Stimulated activated CD8-positive, alpha-beta memory T cell treated with anti-CD3 and anti-CD28 coated beads, Interleukin-15, amount 100 ng/mL, for 48 hours (primary cell): ENCODE results near the gene GPR39.
"Not testable (repeated sequence)": the region's sequence is repeated elsewhere in the genome, so short reads cannot be mapped to it uniquely, and the experiment has no call there.

Experiments used
- DNase-seq, 2 donors: peaks; one replicate each; pipeline ENCODE4 v3.0.0-alpha.2; 2020; ENCODE audit warnings: low read depth in 2 of 2

The GPR39 gene

DNA sequence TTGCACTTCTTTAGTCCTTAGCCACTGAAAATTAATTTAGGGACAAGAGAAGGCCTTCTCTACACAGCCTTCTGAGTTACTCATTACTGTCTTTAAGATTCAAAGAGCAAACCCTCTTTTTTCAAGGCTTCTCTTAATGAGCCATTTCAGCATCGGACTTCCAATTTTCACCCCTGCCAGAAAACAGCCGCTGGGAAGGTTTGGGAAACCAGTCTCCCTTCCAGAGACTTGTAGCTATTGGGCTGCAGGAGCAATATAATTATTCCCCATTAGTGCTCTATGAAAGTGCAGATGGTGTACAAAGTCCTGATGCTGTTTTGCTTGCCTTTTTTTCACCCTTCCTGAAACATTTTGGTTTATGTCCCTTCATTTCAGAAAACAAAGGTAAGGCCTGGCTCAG lies 79.3 kb downstream of the GPR39 start:
- DNase-seq = no peak

DNA sequence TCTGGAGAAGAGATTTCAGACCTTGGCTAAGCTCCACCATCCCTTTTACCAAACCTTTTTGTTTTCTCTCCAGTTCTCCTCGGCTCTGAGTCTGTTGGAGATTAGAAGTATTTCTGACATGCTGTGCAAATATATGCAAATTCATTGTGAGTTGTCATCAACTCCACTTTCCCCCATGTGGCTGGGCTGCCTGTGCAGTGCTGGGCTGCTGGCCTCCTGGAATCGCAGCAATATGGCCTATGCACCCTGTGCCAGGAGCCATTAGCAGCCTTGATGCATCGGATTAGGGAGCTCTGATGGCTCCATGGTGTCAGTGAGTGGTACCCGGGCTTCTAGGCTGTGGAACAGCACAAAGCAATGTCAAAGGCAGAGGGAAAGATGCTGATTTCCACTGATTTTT lies 80.0 kb downstream of the GPR39 start:
- no peak for DNase-seq

DNA sequence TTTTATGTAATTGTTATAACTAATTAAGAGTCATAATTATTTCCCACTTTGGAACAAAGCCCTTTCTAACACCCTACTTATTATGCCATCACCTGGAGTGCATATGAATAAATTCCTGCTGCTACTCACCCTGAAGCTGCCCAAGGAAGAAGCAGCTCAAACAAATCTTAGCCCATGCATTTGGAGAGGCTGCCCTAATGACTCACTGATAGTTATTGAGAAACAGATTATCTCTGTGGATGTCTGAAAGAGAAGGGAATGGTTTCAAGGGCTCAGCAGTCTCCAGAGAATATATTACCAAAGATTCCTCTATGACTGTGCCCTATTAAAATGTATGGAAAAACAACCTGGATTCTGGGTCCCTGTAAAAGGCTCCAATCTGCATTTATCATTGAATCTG lies 81.0 kb downstream of the GPR39 start:
- no peak for DNase-seq

DNA sequence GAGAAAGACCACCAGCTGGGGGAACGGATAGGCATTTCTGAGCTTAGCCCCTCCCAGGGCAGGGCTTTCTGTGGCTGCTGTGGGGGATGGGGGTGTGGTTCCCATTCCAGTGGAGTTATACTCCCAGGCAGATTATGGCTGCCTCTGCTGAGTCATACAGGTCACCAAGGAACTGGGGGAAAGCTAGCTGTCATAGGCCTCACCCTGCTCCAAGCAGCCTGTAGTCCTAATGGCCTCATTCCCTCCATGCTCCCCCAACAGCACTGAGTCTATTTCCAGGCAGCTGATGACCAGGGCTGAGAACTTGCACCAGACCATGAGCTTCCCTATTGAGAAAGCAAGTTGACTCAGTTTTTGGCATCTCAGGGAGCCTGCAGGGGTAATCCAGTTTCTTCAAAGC lies 87.1 kb downstream of the GPR39 start:
- no peak for DNase-seq

DNA sequence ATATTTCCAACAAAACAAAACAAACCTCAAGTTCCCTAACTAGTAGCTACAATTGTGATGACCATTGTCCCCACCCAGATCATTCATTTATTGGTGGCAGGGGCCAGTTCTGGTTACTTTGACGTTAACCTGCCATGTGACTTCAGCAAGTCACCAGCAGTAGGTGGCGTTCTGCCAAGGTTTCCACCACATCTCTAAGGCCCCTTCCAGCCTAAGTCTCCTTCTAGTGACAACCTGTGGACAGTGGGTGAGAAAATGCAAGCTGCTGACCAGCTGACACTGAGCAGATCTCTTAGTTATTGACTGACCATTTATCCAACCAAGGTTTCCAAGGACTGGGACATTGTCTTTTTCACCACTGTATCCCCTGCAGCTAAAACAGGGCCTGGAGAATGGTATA lies 98.4 kb downstream of the GPR39 start:
- no peak for DNase-seq

DNA sequence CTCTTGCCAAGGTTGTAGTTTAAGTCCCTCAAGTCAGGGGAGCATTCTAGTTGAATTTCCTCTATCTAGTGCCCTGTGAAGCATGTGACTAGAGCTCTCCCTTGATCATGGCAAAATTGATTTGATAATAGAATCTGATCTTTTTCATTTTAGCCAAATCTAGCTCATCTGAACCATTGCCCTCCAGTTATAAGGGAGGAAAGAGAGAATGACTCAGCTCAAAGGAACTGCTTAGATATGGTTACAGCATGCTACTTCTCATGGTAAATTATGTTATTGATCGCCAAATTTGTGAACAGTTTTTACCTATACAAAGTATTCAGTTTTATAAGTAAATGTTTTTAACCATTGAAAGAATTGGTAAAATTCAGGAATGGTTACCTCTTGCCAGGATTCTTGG lies 100.8 kb downstream of the GPR39 start:
- no peak for DNase-seq

DNA sequence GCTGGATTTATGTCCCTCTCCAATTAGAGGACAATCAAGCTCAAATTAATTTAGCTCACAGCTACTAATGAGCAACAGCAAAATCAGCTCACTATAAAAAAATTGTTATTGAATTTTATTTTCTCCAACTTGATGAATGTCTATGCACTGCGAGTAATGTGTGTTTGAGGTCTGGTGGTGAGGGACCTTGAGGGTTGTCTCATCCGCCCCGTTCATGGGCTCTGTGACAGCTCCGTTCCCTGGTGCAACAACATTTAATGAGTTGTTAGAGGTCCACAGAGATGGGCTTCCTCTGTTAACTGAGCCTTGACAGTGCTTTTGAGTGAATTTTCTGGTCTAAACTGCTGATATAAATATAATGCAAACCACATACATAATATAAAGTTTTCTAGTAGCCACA lies 101.7 kb downstream of the GPR39 start:
- DNase-seq = no peak

DNA sequence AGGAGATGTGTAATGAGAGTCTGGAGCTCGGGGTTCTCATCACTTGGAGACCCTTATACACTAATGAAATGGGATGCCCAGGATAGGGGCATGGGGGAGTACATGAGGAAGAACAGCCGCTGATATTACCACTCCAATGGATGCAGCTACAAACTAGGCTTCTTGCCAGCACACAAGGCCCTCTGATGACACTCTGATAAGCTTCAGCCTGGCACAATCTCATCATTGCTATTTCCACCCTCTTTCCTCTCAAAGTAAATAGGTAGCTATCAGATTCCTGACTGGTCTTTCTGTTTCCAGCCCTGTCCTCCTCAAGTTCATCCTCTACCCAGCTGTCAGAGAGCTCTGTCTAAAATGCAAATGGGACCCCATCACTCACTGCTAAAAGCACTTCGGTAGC lies 103.0 kb downstream of the GPR39 start:
- DNase-seq = no peak

DNA sequence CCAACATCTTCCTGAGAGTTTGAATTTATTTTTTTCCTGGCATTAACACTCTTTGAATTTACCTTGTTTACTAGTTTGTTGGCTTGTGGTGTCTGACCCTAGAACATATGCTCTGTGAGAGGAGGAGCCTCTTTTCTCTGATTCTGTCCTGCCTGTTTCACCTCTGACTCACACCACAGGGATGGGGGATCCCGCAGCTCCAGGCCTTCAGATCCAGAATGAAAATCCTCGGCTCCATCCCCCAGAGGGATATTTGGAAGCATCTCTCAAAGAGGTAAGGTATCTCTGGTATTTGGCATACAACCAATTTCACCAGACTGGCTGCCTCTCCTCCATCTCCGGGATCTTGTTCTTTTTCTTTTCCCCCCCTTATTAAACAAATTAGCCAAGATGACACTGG lies 104.7 kb downstream of the GPR39 start:
- no peak for DNase-seq

DNA sequence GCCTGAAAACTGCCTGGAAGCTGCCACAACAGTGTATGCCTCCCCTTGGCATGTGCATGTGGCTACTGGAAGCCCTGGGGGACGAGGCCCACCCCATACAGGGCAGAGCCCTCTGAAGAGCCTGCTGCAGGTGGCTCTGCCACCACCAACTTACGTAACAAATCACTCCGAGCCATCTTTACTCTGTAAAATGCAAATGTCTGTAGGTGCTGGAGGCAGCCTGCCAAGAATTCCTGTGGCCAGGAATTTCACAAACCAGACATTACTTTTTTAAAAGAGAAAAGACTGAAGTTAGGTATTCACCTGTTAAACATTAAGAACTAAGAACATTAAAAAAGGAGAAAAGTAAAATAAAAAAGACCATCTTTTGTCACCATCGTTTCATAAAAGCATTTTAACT lies 106.3 kb downstream of the GPR39 start:
- no peak for DNase-seq

DNA sequence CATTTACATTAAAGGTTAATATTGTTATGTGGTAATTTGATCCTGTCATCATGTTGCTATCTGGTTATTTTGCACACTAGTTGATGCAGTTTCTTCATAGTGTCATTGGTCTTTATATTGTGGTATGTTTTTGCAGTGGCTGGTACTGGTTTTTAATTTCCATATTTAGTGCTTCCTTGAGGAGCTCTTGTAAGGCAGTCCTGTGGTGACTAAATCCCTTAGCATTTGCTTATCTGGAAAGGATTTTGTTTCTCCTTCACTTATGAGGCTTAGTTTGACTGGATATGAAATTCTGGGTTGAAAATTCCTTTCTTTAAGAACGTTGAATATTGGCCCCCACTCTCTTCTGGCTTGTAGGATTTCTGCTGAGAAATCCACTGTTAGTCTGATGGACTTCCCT lies 120.5 kb downstream of the GPR39 start:
- DNase-seq = not testable (repeated sequence)

DNA sequence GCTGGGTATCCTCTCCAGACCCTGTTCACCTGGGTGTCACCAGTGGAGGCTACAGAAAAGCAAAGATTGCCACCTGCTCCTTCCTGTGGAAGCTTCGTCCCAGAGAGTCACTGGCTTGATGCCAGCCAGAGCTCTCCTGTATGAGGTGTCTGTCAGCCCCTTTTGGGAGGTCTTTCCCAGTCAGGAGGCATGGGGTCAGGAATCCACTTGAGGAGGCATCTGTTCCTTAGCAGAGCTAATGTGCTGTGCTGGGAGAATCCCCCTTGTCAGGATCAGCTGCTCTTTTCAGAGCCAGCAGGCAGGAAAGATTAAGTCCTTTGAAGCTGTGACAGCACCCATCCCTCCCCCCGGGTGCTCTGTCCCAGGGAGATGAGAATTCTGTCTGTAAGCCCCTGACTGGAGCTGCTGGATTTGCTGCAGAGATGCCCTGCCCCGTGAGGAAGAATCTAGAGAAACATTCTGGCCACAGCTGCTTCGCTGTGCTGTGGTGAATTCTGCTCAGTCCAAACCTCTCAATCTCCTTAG lies 121.8 kb downstream of the GPR39 start:
- no peak for DNase-seq

DNA sequence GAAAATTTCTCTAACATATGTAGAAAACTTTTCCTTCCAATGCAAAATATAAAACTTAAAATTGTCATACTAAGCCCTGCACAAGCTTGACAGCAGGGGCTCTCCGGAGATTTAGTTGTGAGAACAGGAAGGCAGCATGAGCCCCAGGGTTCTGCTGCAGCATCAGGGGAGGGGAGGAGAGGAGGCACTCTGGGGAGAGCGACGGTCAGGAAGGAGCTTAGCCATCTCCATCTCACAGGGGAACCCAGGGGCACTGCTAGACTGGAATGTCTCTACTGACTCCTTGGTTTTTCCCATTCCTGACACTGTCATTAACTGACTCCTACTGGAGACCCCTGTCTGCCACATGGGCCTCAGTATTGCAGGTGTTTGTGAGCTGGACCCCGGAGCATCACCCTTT lies 123.6 kb downstream of the GPR39 start:
- no peak for DNase-seq

DNA sequence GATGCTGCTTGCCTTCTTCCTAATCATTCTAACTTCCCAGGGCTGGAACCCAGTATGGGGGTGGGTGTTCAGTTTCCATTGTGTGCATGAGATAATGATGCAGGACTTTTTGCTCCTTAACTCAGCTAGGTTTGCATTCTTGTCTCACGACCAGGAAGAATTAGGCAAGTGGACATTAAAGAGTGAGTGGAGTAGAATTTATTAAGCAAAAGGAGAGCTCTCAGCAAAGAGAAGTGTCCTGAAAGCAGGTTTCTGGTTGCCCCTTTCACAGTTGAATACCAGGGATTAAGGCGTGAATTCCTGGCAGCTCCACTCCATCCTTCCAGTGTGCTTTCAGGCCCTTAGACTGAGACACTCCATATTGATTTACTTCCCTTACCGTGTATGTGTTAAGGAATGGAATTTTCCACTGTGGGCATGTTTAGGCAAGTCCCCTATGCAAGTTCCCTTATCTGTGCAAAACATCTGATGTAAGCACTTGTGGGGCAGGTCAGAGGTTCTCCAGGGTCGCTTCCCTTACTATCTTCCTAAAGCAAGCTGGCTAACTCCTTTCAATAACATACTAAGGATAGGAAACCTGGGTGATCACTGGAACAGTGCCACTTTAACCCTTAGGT lies 126.5 kb downstream of the GPR39 start:
- DNase-seq = no peak

DNA sequence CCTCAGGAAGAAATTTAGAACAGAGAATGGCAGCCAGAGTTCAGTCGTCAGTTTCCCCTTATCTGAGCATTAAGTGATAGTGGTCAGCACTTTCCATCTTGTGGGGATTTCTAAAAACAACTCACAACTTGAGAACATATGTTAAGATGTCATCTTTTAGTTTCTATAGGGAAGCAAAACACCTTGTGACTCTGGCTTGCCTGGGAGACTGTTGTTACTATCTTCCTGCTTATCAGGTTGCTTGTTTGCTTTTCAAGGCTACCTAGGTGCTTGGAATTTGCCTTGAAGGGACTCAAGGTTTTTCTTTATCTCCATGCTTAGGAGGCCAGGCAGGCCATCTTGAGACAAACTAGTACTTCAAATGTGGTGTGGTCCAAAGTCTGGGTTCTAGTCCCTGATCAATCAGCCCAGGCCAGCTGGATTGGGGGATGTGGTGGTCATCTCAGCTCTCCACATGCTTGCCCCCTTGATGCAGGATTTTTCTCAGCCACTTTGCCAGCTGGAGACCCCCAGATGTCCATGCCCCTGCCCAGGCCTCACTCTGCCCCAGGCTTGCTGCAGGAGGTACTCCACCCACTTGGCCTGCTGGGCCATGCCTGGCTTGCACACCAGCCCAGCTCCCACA lies 127.5 kb downstream of the GPR39 start:
- no peak for DNase-seq

DNA sequence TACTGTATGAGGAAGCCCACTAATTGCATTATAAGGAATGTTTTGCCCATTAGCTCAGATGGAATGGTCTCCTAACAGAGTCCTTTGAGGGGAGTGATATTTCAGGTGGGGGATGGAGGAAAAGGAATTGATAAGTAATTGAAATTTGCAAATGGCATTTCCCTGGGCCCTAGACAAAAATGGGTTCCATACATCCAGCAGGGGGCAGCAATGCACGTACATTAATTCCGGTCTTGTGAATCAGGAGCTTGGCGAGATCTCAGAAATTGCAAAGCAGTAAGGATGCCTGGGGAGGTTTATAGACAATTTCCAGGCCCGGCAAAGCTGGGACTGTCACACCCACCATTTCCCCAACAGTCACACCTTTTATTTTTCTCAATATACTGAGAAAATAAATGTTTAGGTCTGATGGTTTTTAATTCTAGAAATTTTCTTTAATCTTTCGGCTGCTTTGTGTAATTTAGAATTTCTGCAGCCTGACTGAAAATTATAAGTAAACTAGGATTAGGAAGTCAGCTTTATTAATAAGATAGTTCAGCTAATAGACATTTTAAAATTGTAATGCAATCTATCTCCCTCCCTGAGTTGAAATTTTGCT lies 130.6 kb downstream of the GPR39 start:
- DNase-seq = peak; percentile 11 to 19

DNA sequence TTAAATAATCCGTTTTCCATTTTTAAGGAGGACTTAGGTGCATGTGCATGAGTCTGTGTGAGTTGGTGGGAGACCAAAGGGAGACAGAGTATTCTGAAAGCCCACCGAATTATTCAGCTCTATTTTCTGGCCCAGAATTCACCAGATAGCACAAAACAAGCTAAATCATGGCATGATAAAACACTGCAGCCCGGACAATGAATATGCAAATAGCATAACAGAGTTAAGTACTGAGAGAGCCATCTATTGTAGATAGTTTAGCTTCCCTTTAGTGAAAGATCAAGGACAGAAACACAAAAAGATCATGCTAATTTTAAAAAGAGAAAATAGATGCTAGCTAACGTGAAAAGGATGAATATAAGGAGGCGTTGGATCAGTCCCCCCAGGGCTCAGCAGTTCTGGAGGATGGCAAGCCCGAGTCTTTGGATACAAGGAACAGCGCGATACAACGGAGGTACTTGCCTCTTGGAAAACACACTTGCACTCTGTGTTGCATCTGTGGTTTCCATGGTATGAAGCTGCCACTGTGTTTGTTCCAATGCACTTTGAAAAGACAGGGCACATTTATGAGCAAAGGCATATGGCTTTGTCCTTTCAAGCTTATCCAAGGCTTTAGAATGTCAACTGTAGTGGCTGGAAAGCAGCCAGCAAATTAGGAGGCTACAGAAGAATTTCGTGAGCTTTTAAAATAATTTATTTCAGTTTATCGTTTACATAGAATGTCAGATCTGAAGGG lies 133.5 kb downstream of the GPR39 start:
- no peak for DNase-seq

DNA sequence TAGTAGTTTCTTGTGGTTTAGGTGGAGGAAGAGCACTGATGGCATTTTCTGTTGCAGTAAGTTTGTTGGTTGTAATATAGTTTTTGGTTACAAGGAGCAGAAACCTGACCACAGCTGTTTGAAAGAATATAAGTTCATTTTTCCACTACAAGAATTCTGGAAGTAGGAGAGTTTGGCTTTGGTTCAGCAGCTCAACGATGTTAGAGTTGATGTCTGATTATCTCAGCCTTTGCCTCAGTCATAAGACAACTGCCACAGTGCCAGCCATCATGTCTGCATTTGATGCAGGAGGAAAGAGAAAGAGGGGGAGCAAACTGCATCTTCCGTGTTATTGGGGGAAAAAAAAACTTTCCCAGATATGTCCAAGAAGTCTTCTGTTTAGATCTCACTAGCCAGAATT lies 134.3 kb downstream of the GPR39 start:
- no peak for DNase-seq

DNA sequence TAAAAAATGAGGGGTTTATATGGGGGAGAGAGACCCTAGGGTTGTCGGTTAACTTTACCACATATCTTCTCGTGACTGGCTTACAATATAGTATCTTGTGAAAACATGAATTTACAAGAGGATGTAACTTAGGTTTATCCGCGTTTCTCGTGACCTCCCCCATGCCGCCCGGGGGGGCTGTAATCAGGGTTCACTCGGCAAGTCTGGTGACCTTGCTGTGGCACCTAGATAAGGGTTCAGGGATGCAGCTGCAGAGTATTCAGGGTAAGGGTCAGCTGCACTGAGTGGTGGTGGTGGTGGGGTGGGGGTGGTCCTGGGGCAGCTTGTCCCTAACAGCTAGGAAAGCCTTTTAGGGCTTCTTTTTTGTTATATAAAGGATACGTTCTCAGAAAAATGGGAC lies 141.1 kb downstream of the GPR39 start:
- DNase-seq = no peak

DNA sequence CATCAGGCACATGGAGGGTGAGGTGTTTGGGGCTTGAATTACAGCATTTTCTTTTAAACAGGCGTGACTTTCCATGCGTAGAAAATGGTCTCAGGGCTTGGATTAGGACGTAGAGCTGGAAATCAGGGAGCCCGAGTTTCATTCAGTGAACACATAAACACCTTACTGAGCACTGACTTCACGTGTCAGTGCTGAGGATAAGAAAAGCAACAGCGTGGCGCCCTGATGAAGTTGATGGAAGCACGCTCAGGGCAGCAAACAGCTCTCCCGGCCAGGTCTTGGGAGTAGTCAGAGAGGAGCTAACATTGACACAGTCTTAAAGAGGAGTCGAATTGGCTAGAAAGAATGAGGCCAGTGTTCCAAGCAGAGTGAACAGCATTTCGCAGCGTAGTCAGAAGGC lies 142.7 kb downstream of the GPR39 start:
- DNase-seq = no peak

DNA sequence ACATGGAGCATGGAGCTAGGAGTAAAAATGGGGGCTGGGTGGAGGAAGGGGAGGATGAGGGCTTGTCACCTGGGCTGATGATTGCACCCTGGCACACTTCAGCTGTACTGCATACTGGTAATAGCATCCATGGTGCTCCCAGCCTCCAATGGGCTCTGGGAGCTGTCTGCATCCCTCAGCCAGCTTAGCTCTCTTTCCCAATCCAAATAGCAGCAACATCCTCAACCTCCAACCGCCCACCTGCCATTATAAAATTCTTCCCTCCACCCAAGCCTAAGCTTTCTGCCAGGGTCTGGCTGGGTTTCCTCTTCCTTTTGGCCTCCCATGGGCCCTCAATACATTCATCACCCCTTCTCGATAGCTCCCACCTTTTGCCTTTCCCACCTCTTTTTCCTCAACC lies 143.3 kb downstream of the GPR39 start:
- DNase-seq = no peak

DNA sequence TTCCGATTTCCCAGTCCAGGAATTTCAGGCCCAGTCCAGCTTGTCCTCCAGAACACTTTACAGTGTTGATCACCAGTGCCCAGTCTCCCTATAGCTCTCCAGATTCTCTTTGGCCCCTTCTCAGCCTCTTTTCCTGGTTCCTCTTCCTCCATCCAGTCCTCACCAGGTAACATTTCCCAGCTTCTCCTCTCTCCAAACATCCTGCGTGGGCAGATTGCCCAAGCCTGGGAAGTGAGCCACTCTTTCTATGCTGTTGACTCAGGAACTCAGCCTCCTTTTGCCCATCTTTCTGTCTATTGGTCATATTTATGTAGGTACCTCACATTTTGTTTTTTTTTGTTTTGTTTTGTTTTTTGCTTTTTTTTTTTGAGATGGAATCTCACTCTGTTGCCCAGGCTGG lies 144.0 kb downstream of the GPR39 start:
- no peak for DNase-seq

DNA sequence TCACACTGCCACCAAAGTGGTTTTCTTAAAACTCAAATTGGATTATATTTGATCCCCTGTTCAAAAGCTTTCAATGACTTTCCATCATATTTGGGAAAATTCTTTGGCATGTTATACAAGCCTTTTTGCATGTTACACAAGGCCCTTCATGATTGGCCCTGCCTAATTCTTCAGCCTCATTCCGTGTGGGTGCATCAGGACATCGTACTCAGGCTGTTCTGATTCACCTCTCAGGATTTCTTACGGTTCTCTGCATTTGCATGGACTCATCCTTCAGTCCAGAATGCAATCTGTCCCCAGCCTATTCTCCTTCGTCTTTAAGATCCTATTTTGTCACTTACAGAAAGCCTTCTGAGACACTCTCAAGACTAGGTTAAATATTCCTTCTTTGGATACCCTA lies 145.6 kb downstream of the GPR39 start:
- DNase-seq = no peak
